CD4-positive, alpha-beta T cell treated with Interleukin-10 for 1 hour (primary cell): ENCODE results near the gene PMEL.
A peak's percentile ranks its signal among the peaks of the same experiment; 100 is the strongest.
"Not testable (repeated sequence)": the region's sequence is repeated elsewhere in the genome, so short reads cannot be mapped to it uniquely, and the experiment has no call there.

Experiments used
- DNase-seq: peaks from one replicate; pipeline ENCODE4 v3.0.0-alpha.2; 2020

PMEL gene

DNA sequence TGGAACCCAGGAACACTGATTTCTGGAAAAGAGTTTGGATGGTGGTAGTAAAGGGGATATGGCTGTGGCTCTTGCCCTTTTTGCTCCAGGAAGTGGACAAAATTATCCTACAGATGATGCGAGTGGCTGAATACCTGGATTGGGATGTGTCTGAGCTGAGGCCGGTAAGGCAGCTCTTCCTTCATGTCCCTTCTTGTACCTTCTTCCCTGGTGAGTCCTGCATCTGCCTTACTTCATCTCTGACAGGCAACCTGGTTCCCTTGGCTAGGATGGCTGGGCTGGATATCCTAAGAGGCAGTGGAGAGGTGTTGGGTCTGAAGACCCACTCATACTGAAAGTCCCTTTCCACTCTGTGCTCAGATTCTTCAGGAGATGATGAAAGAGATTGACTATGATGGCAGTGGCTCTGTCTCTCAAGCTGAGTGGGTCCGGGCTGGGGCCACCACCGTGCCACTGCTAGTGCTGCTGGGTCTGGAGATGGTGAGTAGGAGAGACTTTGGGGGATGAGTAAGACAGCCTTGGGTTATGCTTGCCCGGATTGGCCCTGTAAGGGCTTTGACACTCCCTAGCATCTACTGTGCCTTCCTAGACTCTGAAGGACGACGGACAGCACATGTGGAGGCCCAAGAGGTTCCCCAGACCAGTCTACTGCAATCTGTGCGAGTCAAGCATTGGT lies 26.9 kb downstream of the PMEL start:
- DNase-seq = no peak

DNA sequence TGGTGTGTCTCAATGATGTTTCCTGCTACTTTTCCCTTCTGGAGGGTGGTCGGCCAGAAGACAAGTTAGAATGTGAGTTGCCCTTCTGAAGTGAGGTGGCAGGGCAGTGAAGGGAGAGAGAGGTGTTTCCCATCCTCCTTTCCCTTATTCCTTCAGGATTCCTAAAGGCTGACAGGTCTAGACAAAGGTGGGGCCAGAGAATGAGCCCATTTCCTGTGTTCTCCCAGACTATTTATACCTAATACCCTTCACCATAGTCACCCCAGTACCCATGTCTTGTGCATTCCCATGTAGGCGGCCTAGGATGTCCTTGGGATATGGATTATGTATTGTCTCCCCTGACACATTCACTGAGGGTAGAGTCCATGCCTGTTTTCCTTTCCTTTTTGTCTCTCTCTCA lies 27.9 kb downstream of the PMEL start:
- DNase-seq = no peak

DNA sequence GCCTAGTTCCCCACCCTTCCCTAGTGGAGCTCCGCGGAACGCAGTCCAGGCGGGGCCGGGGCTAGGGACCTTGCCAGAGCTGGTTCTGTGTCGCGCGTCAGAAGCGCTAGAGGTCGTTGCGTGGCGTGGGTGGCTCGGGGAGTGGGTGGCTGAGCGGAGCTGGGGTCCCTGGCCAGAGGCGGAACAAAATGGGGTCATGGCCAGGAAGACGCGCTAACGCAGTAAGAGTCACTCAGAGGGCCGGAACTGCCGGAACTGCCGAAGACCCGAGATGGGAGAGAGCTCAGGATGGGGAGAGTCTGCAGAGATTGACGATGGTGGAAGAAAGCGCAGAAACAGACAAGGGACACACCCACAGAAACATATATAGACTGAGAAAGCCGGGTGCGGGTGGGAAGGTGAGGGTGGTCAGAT lies 30.1 kb downstream of the PMEL start:
- peak; percentile 31 for DNase-seq

DNA sequence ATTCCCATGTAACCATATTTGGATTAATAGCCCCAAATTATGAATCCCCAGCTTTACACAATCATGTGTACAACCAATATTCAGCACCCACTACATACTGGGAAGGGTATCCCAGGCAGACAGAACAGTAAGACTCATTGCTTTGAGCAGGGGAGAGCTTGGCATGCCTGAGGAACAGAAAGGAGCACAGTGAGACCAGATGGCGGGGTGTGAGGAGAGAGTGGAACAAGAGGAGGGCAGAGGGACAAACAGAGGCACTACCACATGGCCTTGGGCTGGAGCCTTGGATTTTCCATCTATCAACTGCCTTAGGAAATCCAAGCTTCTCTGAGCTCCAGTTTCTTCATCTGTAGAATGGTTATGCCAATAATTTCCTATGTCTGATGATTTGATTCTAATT lies 31.1 kb downstream of the PMEL start:
- DNase-seq = no peak

DNA sequence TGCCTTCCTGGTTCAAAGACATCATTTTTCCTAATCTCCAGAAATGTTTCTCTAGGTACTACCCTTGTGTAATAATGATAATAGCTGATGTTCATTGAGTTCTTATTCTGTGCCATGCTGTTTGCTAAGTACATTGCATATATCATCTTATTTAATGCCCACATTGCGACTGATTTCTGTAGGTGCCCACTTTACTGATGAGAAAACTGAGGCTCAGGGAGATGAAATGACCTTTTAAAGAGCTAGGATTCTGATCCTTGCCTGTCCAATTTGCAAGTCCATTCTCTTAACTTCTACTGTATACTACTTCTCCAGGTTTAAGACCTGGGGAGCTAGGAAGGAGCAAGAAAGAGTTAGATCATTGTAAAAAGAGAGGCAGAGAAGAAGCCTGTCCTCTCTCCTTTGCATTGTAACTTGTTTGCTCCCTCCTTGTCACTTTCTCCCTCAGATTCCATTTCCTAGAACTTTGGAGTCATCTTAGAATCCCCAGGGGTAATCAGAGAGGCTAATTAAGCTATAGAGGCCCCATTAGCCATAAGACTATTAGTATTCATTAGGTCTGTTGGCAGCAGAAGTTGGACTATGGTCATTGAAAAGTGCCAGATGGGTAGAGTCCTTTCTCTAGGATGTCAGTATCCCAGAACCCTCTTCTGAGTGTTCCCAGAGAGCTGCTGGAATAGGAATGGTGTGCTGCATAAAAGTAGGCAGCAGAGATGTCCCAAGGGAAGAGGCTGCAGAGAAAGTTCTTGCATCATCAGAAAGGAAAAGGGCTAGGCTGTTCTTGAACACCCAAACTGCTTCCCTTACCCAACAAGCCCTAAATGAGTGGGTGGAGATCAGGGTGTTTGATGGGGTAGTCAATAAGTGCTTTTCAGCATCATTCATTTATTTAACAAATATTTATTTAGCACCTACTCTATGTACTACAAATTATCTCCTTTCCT lies 31.8 kb downstream of the PMEL start:
- no peak for DNase-seq

DNA sequence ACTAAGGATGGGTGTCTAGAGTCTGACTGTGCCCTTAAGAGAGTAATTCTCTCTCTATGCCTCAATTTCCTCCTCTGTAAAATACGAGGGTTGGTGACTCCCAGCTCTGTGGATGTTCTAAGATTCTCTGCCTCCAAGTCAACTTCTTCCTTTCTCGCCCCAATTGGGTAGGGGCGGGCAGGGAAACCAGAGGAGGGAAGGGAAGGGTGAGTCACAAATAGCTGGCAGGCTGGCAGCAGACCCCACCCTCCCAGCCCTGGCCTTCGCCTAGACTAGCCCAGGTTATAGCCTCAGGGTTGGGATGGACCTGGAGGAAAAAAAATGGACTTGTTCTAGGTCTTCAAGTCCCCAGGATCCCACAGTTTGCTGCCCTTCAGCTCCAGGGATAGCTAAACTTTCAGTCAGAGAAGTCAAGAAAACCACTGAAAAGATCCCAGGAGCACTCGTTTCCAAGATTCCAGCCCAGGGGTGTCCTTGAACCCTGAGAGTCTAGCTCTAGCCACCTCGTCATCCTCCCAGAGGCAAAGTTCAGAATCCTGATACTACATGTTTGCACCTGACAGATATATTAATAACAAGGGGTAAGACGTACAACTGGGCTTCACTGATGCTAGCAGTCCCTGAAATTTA lies 32.6 kb downstream of the PMEL start:
- no peak for DNase-seq

DNA sequence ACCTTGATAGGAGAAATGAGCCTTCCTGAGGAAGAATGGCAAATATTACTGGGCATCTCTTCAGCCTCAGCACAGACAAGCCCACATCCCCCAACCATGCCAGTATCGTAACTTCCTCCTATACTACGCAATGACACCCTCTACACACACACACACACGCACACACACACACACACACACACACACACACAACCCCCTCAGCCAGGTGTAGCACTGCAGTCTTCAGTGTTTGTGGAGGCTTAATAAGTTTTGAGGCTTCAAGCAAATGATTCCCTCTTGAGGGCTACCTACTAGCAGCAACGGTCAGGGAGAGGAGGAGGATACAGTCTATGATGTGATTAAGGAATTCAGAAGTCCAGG lies 33.3 kb downstream of the PMEL start:
- DNase-seq = peak; percentile 76

DNA sequence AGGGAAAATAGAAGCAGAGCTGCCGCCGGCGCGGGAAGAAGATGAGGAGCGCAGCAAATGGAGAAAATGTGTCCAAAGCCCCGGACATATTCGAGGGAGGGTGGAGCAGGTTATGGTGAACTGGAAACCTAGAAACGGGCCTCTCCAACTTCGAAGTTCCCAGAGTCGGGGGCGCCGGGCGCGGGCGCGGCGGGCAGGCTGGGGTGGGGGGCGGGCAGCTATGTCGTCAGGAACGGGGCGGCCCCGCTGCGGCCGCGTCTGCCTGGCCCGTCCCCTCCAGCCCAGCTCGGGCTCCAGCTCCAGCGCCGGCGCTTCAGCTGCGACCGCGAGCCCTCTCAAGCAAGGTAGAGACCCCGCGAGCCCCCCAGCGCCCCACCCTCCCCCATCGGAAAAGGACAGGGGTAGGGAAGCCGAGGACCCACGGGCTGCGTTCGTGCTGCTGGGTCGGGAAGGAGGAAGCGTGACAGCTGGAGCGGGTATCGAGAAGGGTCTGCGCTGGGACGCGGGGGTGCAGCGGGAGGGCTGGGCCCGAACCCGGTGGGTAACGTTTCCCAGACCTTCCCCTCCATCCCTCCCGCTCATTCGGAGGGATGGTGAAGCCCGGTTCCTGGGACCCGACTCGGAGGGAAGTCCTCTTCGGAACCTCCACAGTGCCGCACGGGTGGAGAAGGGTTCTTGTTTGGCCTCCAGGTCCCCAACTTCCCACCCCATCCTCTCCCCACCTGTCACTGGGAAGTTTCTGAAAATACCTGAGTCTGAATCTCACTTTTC lies 33.9 kb downstream of the PMEL start:
- DNase-seq = peak; percentile 35

DNA sequence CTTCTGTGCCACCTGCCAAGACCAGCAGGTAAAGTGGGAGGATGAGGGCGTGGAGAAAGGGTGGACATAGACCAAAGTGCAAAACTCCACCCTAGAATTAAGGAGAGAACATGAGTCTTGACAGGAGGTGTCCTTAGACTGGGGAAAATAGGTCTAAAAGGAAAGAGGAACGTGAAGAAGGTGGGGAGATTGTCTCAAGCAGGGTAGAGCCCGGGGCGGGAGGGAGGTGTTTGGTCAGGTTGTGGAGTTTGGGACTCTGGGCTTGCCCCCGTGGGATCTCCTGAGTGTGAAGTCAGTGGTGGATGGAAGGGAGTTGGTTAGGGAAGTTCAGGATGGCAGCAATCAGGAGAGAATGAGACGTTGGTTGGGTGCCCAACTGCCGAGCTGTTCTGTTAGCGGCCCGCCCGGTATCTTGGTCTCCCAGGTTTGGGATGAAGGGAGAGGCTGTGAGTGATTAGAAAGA lies 34.5 kb downstream of the PMEL start:
- DNase-seq = no peak

DNA sequence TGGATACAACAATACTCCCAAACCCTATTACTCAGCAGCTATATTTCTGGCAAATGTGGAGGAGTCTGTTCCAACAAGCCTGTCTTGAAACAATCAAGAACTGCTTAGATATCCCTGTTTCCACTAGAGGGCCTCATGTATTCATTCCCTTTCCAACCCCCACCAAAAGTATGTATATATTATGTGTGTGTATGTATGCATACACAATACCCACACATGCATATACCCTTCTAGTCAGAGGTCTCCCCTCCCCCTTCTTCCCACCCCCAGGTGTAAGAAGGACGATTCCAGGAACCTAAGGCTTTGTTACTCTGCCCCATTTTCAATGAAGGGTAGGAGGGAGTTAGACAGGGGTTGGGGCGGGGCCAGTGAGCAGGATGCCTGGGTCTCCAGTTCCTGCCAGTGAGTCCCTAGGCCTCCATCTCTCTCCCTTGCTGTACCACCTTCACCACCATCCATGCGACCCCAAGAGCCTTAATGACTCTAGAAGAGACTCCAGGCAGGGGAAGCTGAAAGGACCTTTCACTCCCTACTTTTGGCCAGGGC lies 35.0 kb downstream of the PMEL start, which contains the start of gene DGKA:
Gene DGKA, plus strand, starts transcription at position 392 of the 546 bp plus-strand sequence. CDS start 5,342 bp downstream, outside the sequence.
- DNase-seq = peak; percentile 71

DNA sequence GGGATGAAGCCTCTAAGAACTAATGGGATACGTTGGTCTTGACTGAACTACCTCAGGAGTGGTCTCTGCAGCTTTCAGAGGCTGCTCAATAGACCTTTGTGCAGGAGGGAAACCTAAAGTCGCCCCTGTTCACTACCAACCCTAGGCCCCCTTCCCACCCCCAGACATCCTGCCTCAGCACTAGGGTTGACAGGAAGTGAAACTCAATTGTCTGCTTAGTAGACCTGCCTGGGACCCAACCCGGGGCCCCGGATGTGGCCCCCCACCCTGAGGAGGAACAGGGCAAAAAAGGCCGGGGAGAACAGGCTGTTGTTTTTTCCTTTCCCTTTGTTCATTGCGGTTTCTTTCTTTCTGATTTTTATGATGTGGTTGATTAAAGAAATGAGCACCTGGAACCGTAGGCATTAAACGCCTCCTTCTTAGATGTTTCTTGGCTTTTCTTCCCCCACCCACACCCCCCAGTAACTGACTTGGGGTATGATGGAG lies 36.5 kb downstream of the PMEL start:
- peak; percentile 90 for DNase-seq

DNA sequence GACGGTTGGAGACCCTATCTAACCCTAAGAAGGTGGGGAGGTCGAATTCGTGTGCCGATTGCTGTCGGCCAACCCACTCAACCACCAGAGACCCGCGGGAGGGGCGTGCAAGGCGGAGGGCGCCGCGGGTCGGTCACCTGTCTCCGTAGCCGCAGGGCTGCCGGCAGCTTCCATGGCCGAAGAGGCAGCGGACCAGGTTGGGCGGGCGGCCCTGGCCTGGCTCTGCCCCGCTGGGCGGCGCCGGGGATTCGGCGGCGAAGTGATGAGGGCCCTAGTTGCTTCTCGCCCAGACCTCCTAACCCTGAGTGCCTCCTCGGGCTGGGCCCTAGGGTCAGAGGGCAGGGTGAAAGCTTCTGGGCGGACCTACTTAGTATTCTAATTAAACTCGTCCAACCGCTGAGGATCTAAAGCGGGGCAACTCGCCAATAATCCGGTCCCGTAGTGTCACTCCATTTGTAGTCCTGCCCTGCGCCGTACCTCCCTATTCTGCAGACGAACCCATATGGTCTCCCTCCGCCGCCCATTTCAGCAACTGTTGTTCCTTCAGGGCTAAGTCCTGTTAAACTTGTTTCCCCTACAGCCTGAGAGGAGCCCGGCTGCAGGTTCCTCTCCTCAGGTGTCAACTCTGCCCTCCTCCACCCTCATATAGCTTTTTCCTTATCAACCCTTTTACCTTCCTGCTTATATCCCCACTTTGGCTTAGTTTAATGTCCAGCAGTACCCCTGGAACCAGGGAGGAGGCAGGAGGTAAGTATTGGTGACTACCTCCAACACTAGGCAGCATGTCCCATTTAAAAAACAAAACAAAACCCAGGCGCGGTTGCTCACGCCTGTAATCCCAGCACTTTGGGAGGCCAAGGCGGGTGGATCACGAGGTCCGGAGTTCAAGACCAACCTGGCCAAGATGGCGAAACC lies 38.0 kb downstream of the PMEL start, which contains the start of gene PYM1:
Gene PYM1, minus strand, starts transcription at position 307 of the 915 bp plus-strand sequence. Its CDS starts 133 bp downstream, at position 174.
- DNase-seq = peak; percentile 78

DNA sequence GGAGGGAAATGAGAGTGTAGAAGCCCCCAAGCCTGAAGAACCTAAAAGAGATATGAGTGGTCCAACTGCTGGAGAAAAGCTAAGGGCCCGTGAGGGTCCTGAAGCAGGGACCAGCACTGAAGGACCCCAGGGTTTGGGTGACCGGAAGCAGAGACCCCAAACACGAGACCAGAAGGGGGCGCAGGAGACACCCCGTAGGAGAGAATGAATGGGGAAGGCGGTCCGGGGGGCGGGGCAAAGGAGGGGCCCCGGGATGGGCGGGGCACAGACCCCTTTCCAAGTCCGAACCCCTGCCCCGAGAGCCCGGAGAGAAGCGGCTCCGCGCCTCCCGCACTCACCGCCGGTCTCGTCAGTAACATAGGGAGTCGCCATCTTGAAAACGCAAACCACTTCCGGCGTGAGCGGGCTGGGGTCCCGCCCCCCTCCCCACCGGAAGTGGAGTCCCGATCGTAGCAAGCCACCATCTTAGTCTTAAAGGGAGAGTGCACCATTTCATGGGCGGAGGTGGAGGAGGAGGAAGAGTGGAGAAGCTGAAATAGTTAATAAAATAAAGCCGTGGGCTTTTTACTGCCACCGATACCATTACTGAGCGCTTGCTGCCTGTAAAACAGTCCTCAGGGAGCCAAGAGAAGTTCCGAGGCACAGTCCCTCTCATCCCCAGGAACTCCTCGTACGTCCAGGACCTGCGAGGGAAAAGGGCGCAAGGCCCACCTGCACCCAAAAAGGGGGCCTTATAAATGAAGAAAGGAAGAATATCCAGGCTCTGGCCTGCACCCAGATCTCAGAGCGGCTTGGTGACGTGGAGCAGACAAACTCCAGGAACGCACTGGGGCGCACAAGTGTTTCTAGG lies 38.9 kb downstream of the PMEL start:
- peak; percentile 94 for DNase-seq

DNA sequence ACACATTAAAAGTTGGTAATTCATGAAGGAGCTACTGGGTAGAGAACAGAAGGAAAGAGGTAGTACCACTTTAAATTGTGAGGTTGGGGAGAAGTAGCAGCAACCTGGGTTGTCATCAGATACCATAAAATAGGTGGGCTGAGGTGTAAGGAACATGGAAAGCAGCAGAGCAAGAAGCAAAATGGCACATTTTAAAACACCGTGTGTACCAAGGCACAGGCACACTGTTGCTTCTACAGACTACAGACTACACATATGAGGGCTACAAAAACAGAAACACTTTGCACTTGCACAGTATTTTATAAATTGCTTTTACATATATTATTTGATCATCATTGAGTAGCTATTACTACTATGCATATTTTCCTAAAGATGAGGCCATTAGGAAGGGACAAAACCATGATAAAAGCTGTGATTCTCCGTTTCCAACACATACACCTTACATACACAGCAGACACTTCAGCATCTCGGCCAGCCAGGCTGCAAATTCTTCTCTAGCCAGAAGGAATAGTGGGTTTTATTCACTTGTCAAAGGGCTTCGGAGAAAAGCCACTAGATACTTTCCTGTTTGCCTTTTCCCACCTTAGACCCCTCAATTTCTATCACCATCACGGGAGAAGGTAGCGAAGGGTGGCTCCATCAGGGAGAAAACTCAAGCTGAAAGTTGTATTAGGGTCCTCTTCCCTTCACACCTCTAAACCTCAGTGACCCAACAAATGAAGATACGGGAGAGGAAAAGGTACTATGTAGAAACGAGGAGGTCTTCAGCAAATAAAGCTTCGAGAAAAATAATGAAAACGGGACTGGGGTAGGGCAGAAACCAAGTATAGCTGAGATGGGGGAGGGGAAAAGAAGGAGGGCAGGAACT lies 39.7 kb downstream of the PMEL start:
- DNase-seq = no peak

DNA sequence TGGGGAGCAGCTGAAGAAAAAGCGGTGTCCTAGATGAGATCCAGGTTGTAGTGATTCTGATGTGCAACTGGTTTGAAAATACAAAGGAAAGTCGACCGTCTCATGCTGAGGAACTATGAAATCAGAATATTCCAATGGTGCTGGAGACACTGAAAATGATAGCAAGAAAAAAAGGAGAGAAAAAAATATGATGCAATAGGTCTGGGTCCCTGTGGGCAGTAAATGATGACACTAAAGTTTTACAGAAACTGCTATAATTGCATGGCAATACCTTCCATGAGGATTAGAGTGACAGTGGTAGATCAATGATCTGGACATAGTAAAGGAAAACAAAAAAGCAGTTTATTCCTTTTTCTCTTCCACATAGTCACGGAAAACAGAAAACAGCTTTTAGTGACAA lies 40.5 kb downstream of the PMEL start:
- DNase-seq = no peak

DNA sequence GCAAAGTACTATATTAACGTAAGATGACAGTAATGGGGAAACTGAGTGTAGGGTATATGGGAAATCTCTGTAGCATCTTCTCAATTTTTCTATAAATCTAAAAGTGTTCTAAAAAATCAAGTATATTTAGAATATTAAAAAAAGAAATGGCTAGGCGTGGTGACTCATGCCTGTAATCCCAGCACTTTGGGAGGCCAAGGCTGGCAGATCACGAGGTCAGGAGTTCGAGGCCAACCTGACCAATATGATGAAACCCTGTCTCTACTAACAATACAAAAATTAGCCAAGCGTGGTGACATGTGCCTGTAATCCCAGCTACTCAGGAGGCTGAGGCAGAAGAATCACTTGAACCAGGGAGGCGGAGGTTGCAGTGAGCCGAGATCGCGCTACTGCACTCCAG lies 42.2 kb downstream of the PMEL start:
- DNase-seq = not testable (repeated sequence)

DNA sequence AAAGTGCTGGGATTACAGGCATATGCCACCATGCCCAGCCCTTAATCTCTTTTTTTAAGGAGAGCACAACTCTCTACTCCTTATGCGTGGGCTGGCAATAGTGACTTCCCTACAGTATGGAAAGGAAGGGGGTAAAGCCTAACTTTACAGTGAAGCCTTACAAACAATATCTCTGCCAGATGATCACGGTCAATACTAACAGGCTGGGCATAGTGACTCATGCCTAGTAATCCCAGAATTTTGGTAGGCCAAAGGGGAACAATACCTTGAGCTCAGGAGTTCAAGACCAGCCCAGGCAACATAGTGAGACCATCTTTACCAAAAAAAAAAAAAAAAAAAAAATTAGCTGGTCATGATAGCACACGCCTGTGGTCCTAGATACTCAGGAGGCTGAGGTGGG lies 43.7 kb downstream of the PMEL start:
- DNase-seq = no peak

DNA sequence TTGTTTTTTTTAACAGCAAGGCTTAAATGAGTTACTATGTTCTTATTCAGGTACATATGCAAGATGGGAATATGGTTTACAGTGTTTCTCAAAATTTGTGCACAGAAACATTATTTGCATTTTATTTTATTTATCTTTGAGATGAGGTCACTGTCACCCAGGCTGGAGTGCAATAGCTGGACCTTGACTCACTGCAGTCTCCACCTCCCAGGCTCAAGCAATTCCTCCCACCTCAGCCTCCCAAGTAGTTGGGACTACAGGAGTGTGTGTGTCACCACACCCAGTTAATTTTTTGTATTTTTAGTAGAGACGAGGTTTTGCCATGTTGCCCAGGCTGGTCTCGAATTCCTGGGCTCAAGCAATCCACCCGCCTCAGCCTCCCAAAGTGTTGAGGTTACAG lies 46.8 kb downstream of the PMEL start:
- not testable (repeated sequence) for DNase-seq

DNA sequence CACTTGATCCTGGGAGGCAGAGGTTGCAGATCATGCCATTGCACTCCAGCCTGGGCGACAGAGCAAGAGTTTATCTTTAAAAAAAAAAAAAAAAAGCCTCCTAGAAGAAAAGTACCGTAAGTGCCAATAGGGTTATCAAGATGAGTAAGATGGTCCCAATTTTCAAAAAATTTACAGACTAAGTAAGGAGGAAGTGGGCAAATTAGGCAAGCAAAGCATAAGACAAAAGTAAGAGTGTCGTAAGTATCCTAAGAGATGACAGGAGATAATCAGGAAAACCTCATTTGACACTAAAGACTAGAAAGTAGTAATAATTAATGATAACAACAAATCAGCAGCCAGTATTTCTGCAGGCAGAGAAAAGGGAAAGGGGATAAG lies 50.4 kb downstream of the PMEL start:
- DNase-seq = no peak
